ENCODE measurements around the gene ACOT11. TPM values are rescaled to one million over a fixed set of nuclear protein-coding genes. Genes with fewer than 3 reads are reported as not detected.

ACOT11 gene
- total RNA-seq: 0.47 and 2.3 TPM in 2 replicates

GRCh38 chr1:54547601-54548388 lies at the start of gene ACOT11:
Gene ACOT11, plus strand, starts transcription at chr1:54548228. Its CDS starts 82 bp downstream, at chr1:54548310.

GRCh38 chr1:54623216-54624007 lies 75.4 kb downstream of the ACOT11 start, which contains the start of gene FAM151A:
Gene FAM151A, minus strand, starts transcription at chr1:54623525. Its CDS starts 130 bp downstream, at chr1:54623395.

GRCh38 chr1:54640863-54641836 lies 93.1 kb downstream of the ACOT11 start, which contains the start of gene MROH7:
Gene MROH7, plus strand, starts transcription at chr1:54641786. Its CDS starts 11,141 bp downstream, at chr1:54652927.

Other genes starting within 250 kb of the ACOT11 start
- gene SSBP3, start 141.8 kb upstream of the ACOT11 start, total RNA-seq: 15.4 and 19.6 TPM in 2 replicates
- gene FAM151A, start 75.3 kb downstream of the ACOT11 start, total RNA-seq: not detected in 2 replicates
- gene MROH7, start 93.6 kb downstream of the ACOT11 start, total RNA-seq: 0.85 TPM in 1 of 2 replicates, not detected in the other
- 8.9 and 15.6 TPM in 2 replicates for gene TTC4, start 167.6 kb downstream of the ACOT11 start, total RNA-seq
- gene PARS2, start 216.3 kb downstream of the ACOT11 start, total RNA-seq: 6.6 and 7.6 TPM in 2 replicates

Data from pericardium fibroblast (primary cell).